AG09319 (cell line): ENCODE data around the gene ZMYND15.

ENCODE experiments used
- DNase-seq: peaks from one replicate; pipeline ENCODE4 v3.0.0-alpha.2; 2010; ENCODE audit warnings: low read depth; ENCODE audit errors: extremely low read depth
- TF ChIP-seq, protein P1 (sequence below): IDR thresholded peaks from 2 replicates; pipeline ENCODE4 v1.5.1; 2011; ENCODE audit warnings: low read depth, mild to moderate bottlenecking, inconsistent platforms, low read length, moderate library complexity

The ZMYND15 gene

DNA sequence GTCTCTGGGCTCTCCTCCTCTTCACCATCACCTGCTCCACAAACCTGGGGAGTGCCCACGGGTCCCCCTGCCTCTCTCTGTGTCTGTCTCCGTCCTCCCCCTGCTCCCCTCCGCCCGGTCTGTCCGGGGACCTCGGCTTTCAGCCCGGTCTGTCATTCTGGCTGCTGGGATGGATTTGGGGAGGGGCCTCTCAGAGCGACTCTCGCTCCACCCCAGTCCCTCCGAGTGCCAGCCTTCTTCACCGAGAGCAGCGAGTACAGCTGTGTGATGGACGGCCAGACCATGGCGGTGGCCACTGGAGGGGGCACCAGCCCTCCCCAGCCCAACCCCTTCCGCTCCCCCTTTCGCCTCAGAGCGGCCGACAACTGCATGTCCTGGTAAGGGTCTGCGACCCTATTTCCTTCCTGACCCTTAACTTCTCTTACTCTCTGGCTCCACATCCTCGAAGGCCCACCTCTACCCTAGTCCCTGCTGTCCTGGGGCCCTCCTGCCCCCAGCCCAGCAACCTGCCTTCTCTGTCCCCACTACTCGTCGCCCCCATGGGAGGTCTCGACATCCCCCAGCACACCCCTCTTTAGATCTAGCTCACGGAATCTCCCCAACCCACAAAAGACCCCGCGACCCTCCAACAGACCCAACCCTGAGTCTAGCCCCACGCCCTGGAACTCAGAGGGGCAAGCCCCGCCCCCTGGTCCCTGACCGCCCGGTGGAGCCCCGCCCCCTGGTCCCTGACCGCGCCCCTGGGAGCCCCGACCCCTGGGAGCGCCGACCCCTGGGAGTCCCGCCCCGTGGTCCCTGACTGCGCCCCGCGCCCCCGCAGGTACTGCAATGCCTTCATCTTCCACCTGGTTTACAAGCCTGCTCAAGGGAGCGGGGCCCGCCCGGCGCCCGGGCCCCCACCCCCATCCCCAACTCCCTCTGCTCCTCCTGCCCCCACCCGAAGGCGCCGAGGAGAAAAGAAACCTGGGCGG is 5.7 kb downstream of the ZMYND15 start:
- no peak for DNase-seq
- TF ChIP-seq, protein P1, sequence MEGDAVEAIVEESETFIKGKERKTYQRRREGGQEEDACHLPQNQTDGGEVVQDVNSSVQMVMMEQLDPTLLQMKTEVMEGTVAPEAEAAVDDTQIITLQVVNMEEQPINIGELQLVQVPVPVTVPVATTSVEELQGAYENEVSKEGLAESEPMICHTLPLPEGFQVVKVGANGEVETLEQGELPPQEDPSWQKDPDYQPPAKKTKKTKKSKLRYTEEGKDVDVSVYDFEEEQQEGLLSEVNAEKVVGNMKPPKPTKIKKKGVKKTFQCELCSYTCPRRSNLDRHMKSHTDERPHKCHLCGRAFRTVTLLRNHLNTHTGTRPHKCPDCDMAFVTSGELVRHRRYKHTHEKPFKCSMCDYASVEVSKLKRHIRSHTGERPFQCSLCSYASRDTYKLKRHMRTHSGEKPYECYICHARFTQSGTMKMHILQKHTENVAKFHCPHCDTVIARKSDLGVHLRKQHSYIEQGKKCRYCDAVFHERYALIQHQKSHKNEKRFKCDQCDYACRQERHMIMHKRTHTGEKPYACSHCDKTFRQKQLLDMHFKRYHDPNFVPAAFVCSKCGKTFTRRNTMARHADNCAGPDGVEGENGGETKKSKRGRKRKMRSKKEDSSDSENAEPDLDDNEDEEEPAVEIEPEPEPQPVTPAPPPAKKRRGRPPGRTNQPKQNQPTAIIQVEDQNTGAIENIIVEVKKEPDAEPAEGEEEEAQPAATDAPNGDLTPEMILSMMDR = no peak

DNA sequence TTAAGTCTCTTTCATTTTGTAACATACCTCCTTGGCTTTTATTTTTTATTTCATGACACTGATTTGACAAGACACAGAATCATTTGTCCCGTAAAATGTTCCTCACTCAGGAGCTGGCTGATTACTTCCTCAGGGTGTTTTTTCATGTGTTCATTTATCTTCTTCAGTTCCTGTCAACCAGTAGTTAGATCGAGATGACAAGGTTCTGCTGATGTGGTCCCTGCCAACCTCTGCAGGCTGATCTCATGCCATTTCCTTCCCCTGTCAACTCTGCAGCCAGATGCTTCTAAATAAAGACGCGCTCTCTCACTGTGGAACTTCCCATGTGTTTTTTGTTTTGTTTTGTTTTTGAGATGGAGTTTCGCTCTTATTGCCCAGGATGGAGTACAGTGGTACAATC is 8.2 kb downstream of the ZMYND15 start:
- TF ChIP-seq, protein P1 = no peak
- no peak for DNase-seq

DNA sequence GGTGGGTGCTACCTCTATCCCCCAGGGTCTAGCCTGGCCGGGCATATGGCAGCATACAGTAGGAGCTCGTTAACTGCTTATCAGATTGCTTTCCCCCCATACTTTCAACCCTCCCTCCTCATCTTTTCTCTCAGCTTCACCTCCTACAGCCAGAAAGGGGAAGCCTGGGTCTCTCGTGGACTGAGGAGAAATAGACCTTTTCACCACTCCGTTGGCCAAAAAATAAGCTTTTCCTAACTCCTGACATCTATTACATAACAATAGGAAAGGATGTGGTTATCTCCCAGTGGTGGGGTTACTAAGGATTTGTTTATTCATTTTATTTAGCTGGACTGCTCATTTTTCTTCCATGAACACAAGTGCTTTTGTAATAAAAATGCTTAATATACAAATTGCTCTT is 9.1 kb downstream of the ZMYND15 start:
- no peak for DNase-seq
- TF ChIP-seq, protein P1 = no peak

DNA sequence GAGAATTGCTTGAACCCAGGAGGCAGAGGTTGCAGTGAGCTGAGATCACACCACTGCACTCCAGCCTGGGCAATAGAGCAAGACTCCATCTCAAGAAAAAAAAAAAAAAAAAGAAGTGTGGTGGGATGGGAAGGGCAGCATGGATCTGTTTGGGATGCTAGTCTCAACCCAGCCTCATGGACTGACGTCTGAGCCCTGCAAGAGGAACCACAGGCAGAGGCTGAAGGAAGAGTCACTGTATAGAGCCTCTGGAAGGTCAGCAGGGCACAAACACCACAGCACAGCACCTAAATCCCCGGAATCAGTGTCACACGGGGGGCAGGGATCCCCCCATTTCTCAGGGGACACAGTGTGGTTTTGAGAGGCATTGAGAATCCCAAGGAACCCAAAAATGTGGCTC is 11.0 kb downstream of the ZMYND15 start:
- TF ChIP-seq, protein P1 = no peak
- DNase-seq = no peak

DNA sequence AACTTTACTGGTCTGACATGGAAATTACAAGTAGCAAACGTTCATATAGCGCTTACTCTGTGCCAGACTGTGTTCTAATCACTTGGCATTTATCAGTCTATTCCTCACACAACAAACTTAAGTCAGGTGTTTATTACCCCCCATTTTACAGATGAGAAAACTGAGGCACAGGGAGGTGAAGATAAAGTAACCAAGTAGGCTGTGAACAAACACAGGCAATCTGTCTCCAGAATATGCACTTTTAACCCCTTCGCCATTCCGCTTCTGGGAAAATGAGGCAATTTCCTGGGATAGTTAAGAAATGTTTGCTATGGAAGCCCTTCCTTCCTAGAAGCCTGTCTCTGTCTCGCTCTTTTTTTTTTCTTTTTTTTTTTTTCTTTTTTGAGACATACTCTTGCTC is 12.3 kb downstream of the ZMYND15 start:
- TF ChIP-seq, protein P1 = no peak
- no peak for DNase-seq

DNA sequence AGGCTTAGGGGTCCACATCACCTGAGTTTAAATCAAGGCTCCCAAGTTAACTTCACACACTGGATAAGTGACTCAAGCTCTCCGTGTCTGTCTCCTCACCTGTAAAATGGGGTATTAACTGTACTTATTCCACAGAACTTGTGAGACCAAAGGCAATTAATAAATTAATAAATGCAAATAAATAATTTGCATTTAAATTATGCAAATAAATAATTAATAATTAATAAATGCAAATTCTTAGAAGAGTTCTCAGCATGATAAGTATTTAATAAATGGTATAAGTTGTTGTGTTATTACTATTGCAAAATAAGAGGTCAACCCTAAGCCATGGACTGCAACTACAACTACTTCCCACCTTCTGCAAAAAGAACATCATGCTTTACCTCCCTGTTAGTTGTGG is 13.8 kb downstream of the ZMYND15 start:
- TF ChIP-seq, protein P1 = no peak
- DNase-seq = no peak

DNA sequence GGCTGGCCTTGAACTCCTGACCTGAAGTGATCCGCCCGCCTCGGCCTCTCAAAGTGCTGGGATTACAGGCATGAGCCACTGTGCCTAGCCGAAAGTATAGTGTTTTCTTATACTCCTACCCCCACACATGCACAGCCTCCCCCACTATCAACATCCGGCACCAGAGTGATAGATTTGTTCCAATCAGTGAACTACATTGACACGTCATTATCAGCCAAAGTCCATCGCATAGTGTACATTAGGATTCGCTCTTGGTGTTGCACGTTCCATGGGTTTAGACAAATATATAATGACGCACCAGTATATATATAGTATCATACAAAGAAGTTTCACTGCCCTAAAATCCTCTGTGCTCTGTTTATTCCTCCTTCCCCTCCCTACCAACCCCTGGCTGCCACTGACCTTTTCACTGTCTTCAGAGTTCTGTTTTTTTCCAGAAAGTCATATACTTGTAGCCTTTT is 20.2 kb downstream of the ZMYND15 start:
- TF ChIP-seq, protein P1 = no peak
- no peak for DNase-seq
